GM23248 (cell line): ENCODE measurements around the gene HCN2. TPM values are rescaled to one million over a fixed set of nuclear protein-coding genes. Genes with fewer than 3 reads are reported as not detected.

Source experiments
- DNase-seq: peaks from one replicate; pipeline ENCODE4 v3.0.0-alpha.2; 2015
- H2AFZ ChIP-seq: fragments of 200-600 bp; sonication (generic); 2 replicates; pipeline ENCODE4 v1.6.1; 2016; ENCODE audit warnings: antibody characterized with exemption
- H3F3A ChIP-seq: fragments of 200-600 bp; sonication (generic); 2 replicates; pipeline ENCODE4 v1.6.1; 2016; ENCODE audit warnings: mild to moderate bottlenecking, antibody characterized with exemption, mixed run types; ENCODE audit not compliant: insufficient read depth
- H3K27ac ChIP-seq: fragments of 200-600 bp; sonication (generic); 2 replicates; pipeline ENCODE4 v1.5.1; 2016; ENCODE audit warnings: mild to moderate bottlenecking
- H3K27me3 ChIP-seq: fragments of 200-600 bp; sonication (generic); replicated peaks from 2 replicates; pipeline ENCODE4 v1.6.1; 2016; ENCODE audit warnings: mild to moderate bottlenecking; ENCODE audit not compliant: insufficient read depth
- H3K36me3 ChIP-seq: fragments of 200-600 bp; sonication (generic); 2 replicates; pipeline ENCODE4 v1.6.1; 2016; ENCODE audit warnings: low read depth, mild to moderate bottlenecking
- H3K4me1 ChIP-seq: fragments of 200-600 bp; sonication (generic); 2 replicates; pipeline ENCODE4 v1.6.1; 2016; ENCODE audit warnings: mild to moderate bottlenecking; ENCODE audit not compliant: insufficient read depth
- H3K4me2 ChIP-seq: fragments of 200-600 bp; sonication (generic); one replicate; pipeline ENCODE4 v1.6.1; 2016; ENCODE audit warnings: mild to moderate bottlenecking; ENCODE audit not compliant: unreplicated experiment
- H3K4me3 ChIP-seq: fragments of 200-600 bp; sonication (generic); 2 replicates; pipeline ENCODE4 v1.5.1; 2016; ENCODE audit warnings: mild to moderate bottlenecking
- H3K79me2 ChIP-seq: fragments of 200-600 bp; sonication (generic); 2 replicates; pipeline ENCODE4 v1.6.1; 2016; ENCODE audit warnings: mild to moderate bottlenecking; ENCODE audit not compliant: insufficient read depth
- H3K9ac ChIP-seq: fragments of 200-600 bp; sonication (generic); 2 replicates; pipeline ENCODE4 v1.6.1; 2016; ENCODE audit warnings: mild to moderate bottlenecking
- H3K9me2 ChIP-seq: fragments of 200-600 bp; sonication (generic); 2 replicates; pipeline ENCODE4 v1.6.1; 2016; ENCODE audit warnings: mixed run types, mild to moderate bottlenecking, moderate library complexity; ENCODE audit not compliant: insufficient read depth
- H3K9me3 ChIP-seq: fragments of 200-600 bp; sonication (generic); one replicate; pipeline ENCODE4 v1.6.1; 2017; ENCODE audit warnings: low read depth
- H4K20me1 ChIP-seq: fragments of 200-600 bp; sonication (generic); 2 replicates; pipeline ENCODE4 v1.6.0; 2016; ENCODE audit not compliant: insufficient read depth
- EZH2 ChIP-seq: fragments of 200-600 bp; sonication (generic); IDR thresholded peaks from 2 replicates; pipeline ENCODE4 v1.6.1; 2018; ENCODE audit warnings: antibody characterized with exemption, mild to moderate bottlenecking; ENCODE audit not compliant: insufficient read depth, poor library complexity, severe bottlenecking
- EZH2phosphoT487 ChIP-seq: fragments of 200-600 bp; sonication (generic); IDR thresholded peaks from 2 replicates; pipeline ENCODE4 v1.6.1; 2018; ENCODE audit warnings: antibody characterized with exemption, moderate library complexity, mild to moderate bottlenecking, low read depth; ENCODE audit not compliant: insufficient read depth
- WGBS, 2 experiments: methylation state at CpG; one replicate each; pipeline ENCODE4 v1.1.6; 2015 to 2017; ENCODE audit warnings: low lambda C conversion rate in 2 of 2, low coverage in 1 of 2; ENCODE audit errors: missing lambda C conversion rate in 2 of 2; 5-methylcytosine and 5-hydroxymethylcytosine counted together
- in situ Hi-C: fragments of 300-500 bp; cut with MboI; formaldehyde crosslinking; loops from 2 replicates; pipeline ENCODE4 v1.15.0; 2020
- polyA plus RNA-seq: library from polyadenylated mRNA; unstranded; fragments of >200 nt; fragmentation: Nextera tagmentation; extraction: Ambion mirVana; gene quantifications from 2 replicates; pipeline ENCODE4 v1.2.1, GENCODE V29; 2016
- total RNA-seq: library from RNA; depleted of rRNA; stranded (reverse); fragments of >200 nt; shearing (Covaris generic); gene quantifications from 2 replicates; pipeline ENCODE4 v1.2.3, GENCODE V29; 2014

The HCN2 gene
- total and polyA plus RNA-seq, 2 experiments from 2014 or later = 0.14 to 3.1 TPM

- H3K9me2 ChIP-seq = no peaks in the 10 kb centered on the region
- 0 out of 2 replicates have a peak overlapping the region, but pooled peaks have one; percentile 25 for H3K9ac ChIP-seq
- H3K9me3 ChIP-seq = no peaks in the 10 kb centered on the region
- no peak for DNase-seq
- H2AFZ ChIP-seq = peak overlapping the region; percentile 23; the same call in 1 of the 2 replicates
- H3K27ac ChIP-seq = no peak overlapping the region
- H3K4me3 ChIP-seq = peak overlapping the region; percentile 61
- no peaks in the 10 kb centered on the region for H3K27me3 ChIP-seq
- TF ChIP-seq EZH2phosphoT487 = no peak
- TF ChIP-seq EZH2 = no peak
- 67 to 77% methylated on average over 16 to 21 of the region's 25 CpGs for WGBS, 2 experiments
- H3K4me1 ChIP-seq = no peaks in the 10 kb centered on the region
- no peak overlapping the region for H3K4me2 ChIP-seq
- no peaks in the 10 kb centered on the region for H4K20me1 ChIP-seq
- no peaks in the 10 kb centered on the region for H3F3A ChIP-seq
- no peaks in the 10 kb centered on the region for H3K36me3 ChIP-seq
- in situ Hi-C loops = no loop called here
- H3K79me2 ChIP-seq = no peaks in the 10 kb centered on the region
Measured at GRCh38 chr19:640161-640558, 50.5 kb downstream of the HCN2 start.

GRCh38 chr19:640606-641189 lies 51.0 kb downstream of the HCN2 start:
- H2AFZ ChIP-seq = no peak overlapping the region
- WGBS, 2 experiments = 87 to 90% methylated on average over 26 to 31 of the region's 31 CpGs
- DNase-seq = no peak
- no peaks in the 10 kb centered on the region for H4K20me1 ChIP-seq
- H3K36me3 ChIP-seq = no peaks in the 10 kb centered on the region
- H3K27me3 ChIP-seq = no peaks in the 10 kb centered on the region
- H3K4me2 ChIP-seq = no peak overlapping the region
- no peaks in the 10 kb centered on the region for H3K79me2 ChIP-seq
- H3K4me3 ChIP-seq = no peak overlapping the region
- TF ChIP-seq EZH2phosphoT487 = no peak
- no peak for TF ChIP-seq EZH2
- no peaks in the 10 kb centered on the region for H3K9me2 ChIP-seq
- H3K9me3 ChIP-seq = no peaks in the 10 kb centered on the region
- H3K27ac ChIP-seq = no peak overlapping the region
- no peaks in the 10 kb centered on the region for H3F3A ChIP-seq
- no peak overlapping the region for H3K9ac ChIP-seq
- no peaks in the 10 kb centered on the region for H3K4me1 ChIP-seq
- in situ Hi-C loops = no loop called here

DNA sequence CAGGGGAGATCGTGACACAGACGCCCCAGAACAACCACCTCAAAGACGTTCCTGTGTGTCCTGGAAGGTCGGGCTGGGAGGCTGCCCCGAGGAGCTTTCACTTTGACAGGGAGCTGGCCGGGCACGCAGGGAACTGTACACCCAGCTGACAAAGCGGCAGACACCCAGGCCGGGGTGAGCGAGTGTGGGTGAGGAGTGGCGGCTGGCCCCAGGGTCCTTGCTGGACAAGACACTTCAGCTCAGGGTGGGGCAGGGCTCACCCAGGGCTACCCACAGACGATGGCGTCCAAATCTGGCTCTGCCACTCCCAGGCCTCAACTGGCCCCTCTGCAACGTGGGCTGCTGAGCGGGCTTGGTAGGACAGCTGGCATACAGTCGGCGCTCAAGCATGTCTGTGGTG lies 52.0 kb downstream of the HCN2 start:
- 78 to 81% methylated on average over 17 of the region's 17 CpGs for WGBS, 2 experiments

GRCh38 chr19:642767-643727 lies 53.4 kb downstream of the HCN2 start:
- no peaks in the 10 kb centered on the region for H3K9me2 ChIP-seq
- peaks cover 7% of the 10 kb centered on the region; the same call in 1 of the 2 replicates for H3K36me3 ChIP-seq
- H3K79me2 ChIP-seq = peaks cover 5% of the 10 kb centered on the region; the same call in 1 of the 2 replicates
- no peaks in the 10 kb centered on the region for H3F3A ChIP-seq
- 79 to 86% methylated on average over 30 to 70 of the region's 70 CpGs for WGBS, 2 experiments
- no peaks in the 10 kb centered on the region for H3K27me3 ChIP-seq
- no peaks in the 10 kb centered on the region for H3K4me1 ChIP-seq
- no peak overlapping the region for H3K9ac ChIP-seq
- no peaks in the 10 kb centered on the region for H4K20me1 ChIP-seq
- no peak overlapping the region for H2AFZ ChIP-seq
- no peaks in the 10 kb centered on the region for H3K9me3 ChIP-seq
- TF ChIP-seq EZH2phosphoT487 (no peak), EZH2 (no peak)
- DNase-seq = no peak
- no peak overlapping the region for H3K4me2 ChIP-seq
- H3K27ac ChIP-seq = no peak overlapping the region
- no peak overlapping the region for H3K4me3 ChIP-seq
- in situ Hi-C loops = no loop called here

More for the DNA sequence above, 52.0 kb downstream of the HCN2 start:
- Histone ChIP-seq H3K4me1 (no peaks in the 10 kb centered on the region), H3K4me3 (no peak overlapping the region), H3K27me3 (no peaks in the 10 kb centered on the region), H3K9me2 (no peaks in the 10 kb centered on the region), H3K9me3 (no peaks in the 10 kb centered on the region), H2AFZ (no peak overlapping the region), H3K9ac (no peak overlapping the region), H3F3A (no peaks in the 10 kb centered on the region), H3K79me2 (no peaks in the 10 kb centered on the region), H3K4me2 (no peak overlapping the region), H3K36me3 (peaks cover 3% of the 10 kb centered on the region; the same call in 1 of the 2 replicates), H4K20me1 (no peaks in the 10 kb centered on the region), H3K27ac (no peak overlapping the region)
- no peak for DNase-seq
- TF ChIP-seq EZH2 = no peak
- TF ChIP-seq EZH2phosphoT487 = no peak
- in situ Hi-C loops = no loop called here
